ENCODE results near the gene TDRD7. TPM values are rescaled to one million over a fixed set of nuclear protein-coding genes. Genes with fewer than 3 reads are reported as not detected.

The TDRD7 gene
- total and polyA plus RNA-seq, 2 experiments from 2014 or later: 10.4 to 18.2 TPM

GRCh38 chr9:97408562-97408961 is 3.3 kb upstream of the TDRD7 start:
- H3K79me2 ChIP-seq: peaks cover 7% of the 10 kb centered on the region
- H3K27ac ChIP-seq: no peak overlapping the region
- no peaks in the 10 kb centered on the region for H4K20me1 ChIP-seq (ENCODE audit: insufficient read depth, poor library complexity, severe bottlenecking)
- H3K4me2 ChIP-seq: no peak overlapping the region
- no peaks in the 10 kb centered on the region for H3K36me3 ChIP-seq (replicated peaks; ENCODE audit: insufficient read depth, low read depth)
- H3K4me3 ChIP-seq: no peak overlapping the region
- TF ChIP-seq CTCF (IDR thresholded peaks at IDR 0.05; ENCODE audit: poor library complexity) (no peak), EZH2 (IDR thresholded peaks at IDR 0.05; ENCODE audit: borderline replicate concordance) (no peak), EZH2phosphoT487 (IDR thresholded peaks at IDR 0.05; ENCODE audit: low read depth, severe bottlenecking, unreplicated experiment) (no peak)
- H3K9me3 ChIP-seq (ENCODE audit: low read depth): no peaks in the 10 kb centered on the region
- H3K4me1 ChIP-seq (ENCODE audit: insufficient read depth): peaks cover 21% of the 10 kb centered on the region
- no peaks in the 10 kb centered on the region for H3K27me3 ChIP-seq
- no peaks in the 10 kb centered on the region for H3K9me2 ChIP-seq (replicated peaks; ENCODE audit: insufficient read depth)
- WGBS (ENCODE audit: low lambda C conversion rate, missing lambda C conversion rate): 71% methylated on average over 4 of the region's 4 CpGs
- no peak overlapping the region for H2AFZ ChIP-seq
- no peak for DNase-seq (ENCODE audit: low spot score)

GRCh38 chr9:97411440-97411788 is 482 bp upstream of the TDRD7 start:
- Histone ChIP-seq H3K36me3 (replicated peaks; ENCODE audit: insufficient read depth, low read depth) (no peaks in the 10 kb centered on the region), H3K9me2 (replicated peaks; ENCODE audit: insufficient read depth) (no peaks in the 10 kb centered on the region), H3K9me3 (ENCODE audit: low read depth) (no peaks in the 10 kb centered on the region), H3K79me2 (peaks cover 34% of the 10 kb centered on the region), H3K4me1 (ENCODE audit: insufficient read depth) (peaks cover 8% of the 10 kb centered on the region), H4K20me1 (ENCODE audit: insufficient read depth, poor library complexity, severe bottlenecking) (no peaks in the 10 kb centered on the region), H3K27me3 (no peaks in the 10 kb centered on the region), H3K4me3 (peak overlapping the region; percentile 85), H3K4me2 (peak overlapping the region; percentile 82), H3K27ac (no peak overlapping the region), H2AFZ (peak overlapping the region; percentile 60)
- WGBS (ENCODE audit: low lambda C conversion rate, missing lambda C conversion rate): 40% methylated on average over 3 of the region's 3 CpGs
- no peak for DNase-seq (ENCODE audit: low spot score)
- no peak for TF ChIP-seq CTCF (IDR thresholded peaks at IDR 0.05; ENCODE audit: poor library complexity)
- no peak for TF ChIP-seq EZH2phosphoT487 (IDR thresholded peaks at IDR 0.05; ENCODE audit: low read depth, severe bottlenecking, unreplicated experiment)
- TF ChIP-seq EZH2 (IDR thresholded peaks at IDR 0.05; ENCODE audit: borderline replicate concordance): no peak

GRCh38 chr9:97412626-97413385 is 910 bp downstream of the TDRD7 start:
- Histone ChIP-seq H3K79me2 (peaks cover 47% of the 10 kb centered on the region), H3K27me3 (no peaks in the 10 kb centered on the region), H3K4me1 (ENCODE audit: insufficient read depth) (peaks cover 6% of the 10 kb centered on the region), H3K9me3 (ENCODE audit: low read depth) (no peaks in the 10 kb centered on the region), H3K9me2 (replicated peaks; ENCODE audit: insufficient read depth) (no peaks in the 10 kb centered on the region), H3K36me3 (replicated peaks; ENCODE audit: insufficient read depth, low read depth) (no peaks in the 10 kb centered on the region), H3K4me2 (peak overlapping the region; percentile 82), H4K20me1 (ENCODE audit: insufficient read depth, poor library complexity, severe bottlenecking) (no peaks in the 10 kb centered on the region), H3K4me3 (peak overlapping the region; percentile 85), H2AFZ (peak overlapping the region; percentile 98), H3K27ac (peak overlapping the region; percentile 88)
- TF ChIP-seq EZH2 (IDR thresholded peaks at IDR 0.05; ENCODE audit: borderline replicate concordance) (no peak), EZH2phosphoT487 (IDR thresholded peaks at IDR 0.05; ENCODE audit: low read depth, severe bottlenecking, unreplicated experiment) (no peak), CTCF (IDR thresholded peaks at IDR 0.05; ENCODE audit: poor library complexity) (no peak)
- 18% methylated on average over 16 of the region's 16 CpGs for WGBS (ENCODE audit: low lambda C conversion rate, missing lambda C conversion rate)
- DNase-seq (ENCODE audit: low spot score): no peak

Data from hepatocyte (in vitro differentiated cells).